Smooth muscle cell of the brain vasculature (primary cell): ENCODE measurements around the gene TMLHE.
"Not testable (repeated sequence)": the region's sequence is repeated elsewhere in the genome, so short reads cannot be mapped to it uniquely, and the experiment has no call there.

Experiments
- DNase-seq: peaks from one replicate; pipeline ENCODE4 v3.0.0-alpha.2; 2012; ENCODE audit warnings: low read depth, low spot score

TMLHE gene

GRCh38 chrX:155612312-155613224 is at the start of gene TMLHE, which contains the start of gene SPRY3:
TMLHE (minus strand) TSS chrX:155612952; CDS start chrX:155545276, 67,676 bp downstream.
SPRY3 (plus strand) TSS chrX:155612586.
- peak; percentile 18 for DNase-seq

- DNase-seq: no peak
These were observed 49.5 kb upstream of the TMLHE start for GRCh38 chrX:155662282-155662681.

GRCh38 chrX:155645180-155645579 is 32.4 kb upstream of the TMLHE start:
- DNase-seq: no peak

- DNase-seq: no peak
These were observed 30.5 kb upstream of the TMLHE start for GRCh38 chrX:155643240-155643639.

- DNase-seq: not testable (repeated sequence)
These were observed 28.6 kb upstream of the TMLHE start for GRCh38 chrX:155641371-155641770.

- no peak for DNase-seq
These were observed 25.0 kb upstream of the TMLHE start for GRCh38 chrX:155637714-155638113.

- not testable (repeated sequence) for DNase-seq
These were observed 22.3 kb upstream of the TMLHE start for GRCh38 chrX:155635019-155635418.

GRCh38 chrX:155632431-155633100 is 19.8 kb upstream of the TMLHE start:
- DNase-seq: no peak

- not testable (repeated sequence) for DNase-seq
These were observed 7.4 kb upstream of the TMLHE start for GRCh38 chrX:155620110-155620509.

GRCh38 chrX:155615938-155616337 is 3.2 kb upstream of the TMLHE start:
- no peak for DNase-seq

- no peak for DNase-seq
These were observed 1.3 kb upstream of the TMLHE start for GRCh38 chrX:155613927-155614559.

- DNase-seq: no peak
These were observed 1.4 kb downstream of the TMLHE start for GRCh38 chrX:155611302-155611701.

- no peak for DNase-seq
These were observed 19.8 kb downstream of the TMLHE start for GRCh38 chrX:155592981-155593380.

- DNase-seq: no peak
These were observed 20.4 kb downstream of the TMLHE start for GRCh38 chrX:155592331-155592730.

GRCh38 chrX:155577682-155578081 is 35.1 kb downstream of the TMLHE start:
- no peak for DNase-seq

GRCh38 chrX:155563099-155563498 is 49.7 kb downstream of the TMLHE start:
- DNase-seq: no peak

GRCh38 chrX:155544881-155545280 is 67.9 kb downstream of the TMLHE start:
- no peak for DNase-seq

GRCh38 chrX:155535866-155536265 is 76.9 kb downstream of the TMLHE start:
- no peak for DNase-seq

GRCh38 chrX:155534800-155535199 is 78.0 kb downstream of the TMLHE start:
- no peak for DNase-seq

GRCh38 chrX:155527023-155527422 is 85.7 kb downstream of the TMLHE start:
- DNase-seq: not testable (repeated sequence)

- DNase-seq: no peak
These were observed 98.5 kb downstream of the TMLHE start for GRCh38 chrX:155514225-155514624.

- no peak for DNase-seq
These were observed 107.5 kb downstream of the TMLHE start for GRCh38 chrX:155505296-155505695.
